Measurements from ENCODE around the gene IL19.

The IL19 gene

DNA sequence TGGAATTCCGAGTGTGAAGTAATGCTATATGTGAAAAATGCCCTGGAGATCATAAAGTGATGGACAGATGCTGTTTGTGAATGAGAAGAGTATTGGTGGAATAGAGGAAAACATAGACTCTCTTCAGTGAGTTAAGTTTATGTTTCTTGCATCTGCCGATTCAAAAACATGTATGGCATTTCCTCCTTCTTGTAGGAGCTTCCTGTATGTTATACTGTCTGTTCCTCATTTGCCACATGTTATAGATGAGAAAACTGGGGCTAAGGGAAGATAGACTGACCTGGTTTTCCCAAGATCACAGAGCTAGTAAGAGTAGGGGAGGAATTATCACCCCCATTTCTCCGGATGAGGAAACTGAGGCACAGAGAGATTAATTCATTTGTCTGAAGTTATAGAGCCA lies 53.8 kb downstream of the IL19 start:
- in situ Hi-C loops (cut with MboI; ENCODE audit: low sequenced_read_pairs, unreplicated experiment) = no loop called here
- DNase-seq (ENCODE audit: low spot score) = no peak
- TF ChIP-seq, protein P1, sequence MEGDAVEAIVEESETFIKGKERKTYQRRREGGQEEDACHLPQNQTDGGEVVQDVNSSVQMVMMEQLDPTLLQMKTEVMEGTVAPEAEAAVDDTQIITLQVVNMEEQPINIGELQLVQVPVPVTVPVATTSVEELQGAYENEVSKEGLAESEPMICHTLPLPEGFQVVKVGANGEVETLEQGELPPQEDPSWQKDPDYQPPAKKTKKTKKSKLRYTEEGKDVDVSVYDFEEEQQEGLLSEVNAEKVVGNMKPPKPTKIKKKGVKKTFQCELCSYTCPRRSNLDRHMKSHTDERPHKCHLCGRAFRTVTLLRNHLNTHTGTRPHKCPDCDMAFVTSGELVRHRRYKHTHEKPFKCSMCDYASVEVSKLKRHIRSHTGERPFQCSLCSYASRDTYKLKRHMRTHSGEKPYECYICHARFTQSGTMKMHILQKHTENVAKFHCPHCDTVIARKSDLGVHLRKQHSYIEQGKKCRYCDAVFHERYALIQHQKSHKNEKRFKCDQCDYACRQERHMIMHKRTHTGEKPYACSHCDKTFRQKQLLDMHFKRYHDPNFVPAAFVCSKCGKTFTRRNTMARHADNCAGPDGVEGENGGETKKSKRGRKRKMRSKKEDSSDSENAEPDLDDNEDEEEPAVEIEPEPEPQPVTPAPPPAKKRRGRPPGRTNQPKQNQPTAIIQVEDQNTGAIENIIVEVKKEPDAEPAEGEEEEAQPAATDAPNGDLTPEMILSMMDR (IDR thresholded peaks at IDR 0.05; ENCODE audit: borderline replicate concordance, control extremely low read depth, extremely low read depth, insufficient read depth, missing control alignments) = no peak

DNA sequence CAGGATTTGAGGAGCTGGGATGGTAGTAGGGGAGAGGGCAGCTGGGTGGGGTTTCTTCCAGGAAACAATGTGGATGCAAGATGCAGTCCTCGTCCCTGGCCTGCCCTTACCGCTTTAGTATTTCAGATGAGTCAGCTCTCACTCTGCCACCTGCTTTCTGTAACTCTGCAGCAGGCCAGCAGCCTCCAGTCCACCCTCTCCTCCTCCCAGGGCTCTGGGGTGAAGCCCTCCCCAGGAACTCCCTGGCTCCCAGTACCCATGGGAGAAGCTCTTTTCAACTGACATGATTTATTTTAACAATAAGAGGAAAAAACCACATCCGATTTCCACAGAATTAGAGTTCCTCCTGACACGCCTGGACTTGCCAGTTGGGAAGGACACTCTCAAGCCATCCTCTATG lies 55.8 kb downstream of the IL19 start:
- DNase-seq (ENCODE audit: low spot score) = no peak
- in situ Hi-C loops (cut with MboI; ENCODE audit: low sequenced_read_pairs, unreplicated experiment) = no loop called here
- TF ChIP-seq, protein P1 (IDR thresholded peaks at IDR 0.05; ENCODE audit: borderline replicate concordance, control extremely low read depth, extremely low read depth, insufficient read depth, missing control alignments) = no peak

DNA sequence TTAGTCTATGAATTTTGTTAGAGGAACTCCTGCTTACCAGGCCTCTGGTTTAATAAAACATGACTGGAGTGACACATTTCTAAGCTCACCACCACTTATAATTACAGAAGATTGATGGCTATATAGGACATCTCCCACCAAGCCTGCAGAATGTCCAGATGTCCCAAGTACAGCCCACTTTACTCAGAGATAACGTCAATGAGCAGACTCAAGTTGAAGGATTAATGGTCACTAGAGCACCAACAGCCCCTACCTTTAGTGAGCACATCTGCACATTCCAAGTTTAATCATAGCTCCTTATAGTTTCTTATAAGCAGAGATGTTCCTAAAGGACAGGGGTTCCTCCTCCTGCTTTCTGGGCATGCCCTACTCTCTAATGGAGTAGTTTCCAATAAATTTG lies 57.5 kb downstream of the IL19 start:
- TF ChIP-seq, protein P1 (IDR thresholded peaks at IDR 0.05; ENCODE audit: borderline replicate concordance, control extremely low read depth, extremely low read depth, insufficient read depth, missing control alignments) = no peak
- in situ Hi-C loops (cut with MboI; ENCODE audit: low sequenced_read_pairs, unreplicated experiment) = no loop called here
- no peak for DNase-seq (ENCODE audit: low spot score)

DNA sequence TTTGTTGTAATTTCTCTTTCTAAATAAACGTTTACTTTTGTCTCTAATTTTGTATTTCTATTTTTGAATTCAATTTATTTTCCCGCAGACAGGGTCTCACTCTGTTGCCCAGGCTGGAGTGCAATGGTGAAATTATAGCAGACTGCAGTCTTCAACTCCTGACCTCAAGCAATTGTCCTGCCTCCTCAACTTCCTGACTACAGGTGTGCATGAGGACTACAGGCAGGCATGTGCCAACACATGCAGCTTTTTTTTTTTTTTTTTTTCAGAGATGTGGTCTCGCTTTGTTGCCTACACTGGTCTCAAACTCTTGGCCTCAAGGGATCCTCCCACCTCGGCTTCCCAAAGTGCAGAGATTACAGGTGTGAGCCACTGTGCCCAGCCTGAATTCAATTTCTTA lies 58.2 kb downstream of the IL19 start:
- in situ Hi-C loops (cut with MboI; ENCODE audit: low sequenced_read_pairs, unreplicated experiment) = no loop called here
- no peak for DNase-seq (ENCODE audit: low spot score)
- TF ChIP-seq, protein P1 (IDR thresholded peaks at IDR 0.05; ENCODE audit: borderline replicate concordance, control extremely low read depth, extremely low read depth, insufficient read depth, missing control alignments) = no peak

DNA sequence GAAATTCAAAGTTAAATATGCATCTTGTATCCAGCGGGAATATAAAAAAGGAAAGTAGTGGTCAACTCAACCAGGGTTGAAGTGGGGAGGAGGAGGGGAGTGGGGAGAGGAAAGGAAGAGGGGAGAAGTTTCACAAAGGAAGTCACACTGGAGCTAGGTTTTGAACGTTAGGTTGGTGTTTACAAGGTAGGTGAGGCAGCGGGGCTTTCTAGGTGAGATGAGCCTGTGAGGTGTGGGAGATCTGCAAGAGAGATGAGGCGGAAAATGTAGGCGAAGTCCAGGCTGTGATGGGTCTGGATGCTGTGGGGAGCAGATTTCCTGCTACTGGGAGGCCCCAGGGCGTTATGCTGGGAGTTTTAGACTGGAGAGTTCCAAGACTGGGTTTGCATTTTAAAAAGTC lies 58.7 kb downstream of the IL19 start:
- in situ Hi-C loops (cut with MboI; ENCODE audit: low sequenced_read_pairs, unreplicated experiment) = no loop called here

DNA sequence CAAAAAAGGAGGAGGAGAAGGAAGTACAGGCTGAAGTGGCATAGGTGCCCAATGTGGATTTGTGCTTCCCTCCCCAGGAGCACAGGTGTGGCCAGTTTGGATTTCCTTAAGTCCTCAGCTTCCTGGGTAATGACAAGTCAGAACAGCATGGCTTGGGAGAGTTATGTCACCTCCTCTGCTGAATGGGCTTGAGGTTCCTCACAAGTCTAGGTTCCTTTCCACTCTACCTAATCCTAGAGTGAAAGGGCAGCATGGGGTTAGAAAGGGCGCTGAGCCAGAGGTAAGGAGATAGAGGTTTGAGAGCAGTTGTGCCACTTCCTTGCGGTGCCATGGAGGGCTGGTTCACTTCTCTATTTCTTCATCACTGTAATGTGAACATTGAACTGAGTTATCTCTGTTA lies 59.3 kb downstream of the IL19 start:
- DNase-seq (ENCODE audit: low spot score) = no peak
- TF ChIP-seq, protein P1 (IDR thresholded peaks at IDR 0.05; ENCODE audit: borderline replicate concordance, control extremely low read depth, extremely low read depth, insufficient read depth, missing control alignments) = no peak

More for the DNA sequence above, 58.7 kb downstream of the IL19 start:
- TF ChIP-seq, protein P1 (IDR thresholded peaks at IDR 0.05; ENCODE audit: borderline replicate concordance, control extremely low read depth, extremely low read depth, insufficient read depth, missing control alignments) = no peak
- DNase-seq (ENCODE audit: low spot score) = no peak

DNA sequence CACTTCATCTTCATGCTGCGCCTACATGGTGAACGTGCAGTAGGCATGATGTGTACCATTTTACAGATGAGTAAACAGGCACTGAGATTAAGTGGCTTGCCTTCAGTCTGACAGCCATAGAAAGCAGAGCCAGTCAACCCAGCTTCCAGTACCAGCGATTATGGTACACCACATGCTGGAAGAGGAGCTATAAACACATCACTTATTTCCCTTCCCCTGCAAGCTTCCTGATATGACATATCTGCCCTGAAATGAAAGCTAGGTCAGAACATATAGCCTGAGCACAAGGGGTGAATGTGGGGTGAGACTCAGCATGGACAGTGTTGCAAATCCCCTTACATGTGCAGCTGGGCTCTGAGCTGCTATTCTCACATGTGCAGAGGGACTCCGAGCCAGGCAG lies 61.1 kb downstream of the IL19 start:
- in situ Hi-C loops (cut with MboI; ENCODE audit: low sequenced_read_pairs, unreplicated experiment) = no loop called here
- TF ChIP-seq, protein P1 (IDR thresholded peaks at IDR 0.05; ENCODE audit: borderline replicate concordance, control extremely low read depth, extremely low read depth, insufficient read depth, missing control alignments) = no peak
- DNase-seq (ENCODE audit: low spot score) = no peak

More for the DNA sequence above, 59.3 kb downstream of the IL19 start:
- in situ Hi-C loops (cut with MboI; ENCODE audit: low sequenced_read_pairs, unreplicated experiment) = no loop called here
